HFFc6 (cell line): Measurements from ENCODE around the gene JOSD2. TPM values are rescaled to one million over a fixed set of nuclear protein-coding genes. Genes with fewer than 3 reads are reported as not detected.

Experiments used
- DNase-seq: peaks from one replicate; pipeline ENCODE4 v3.0.0-alpha.2; 2018
- H3K27ac Mint-ChIP-seq: 2 replicates; pipeline ENCODE4 v1.8.0; 2020; ENCODE audit warnings: mild to moderate bottlenecking, mixed read lengths
- H3K27me3 Mint-ChIP-seq: 2 replicates; pipeline ENCODE4 v1.8.0; 2021; ENCODE audit warnings: mild to moderate bottlenecking, moderate library complexity, mixed read lengths; ENCODE audit not compliant: insufficient read depth
- H3K36me3 Mint-ChIP-seq: 2 replicates; pipeline ENCODE4 v1.8.0; 2021; ENCODE audit warnings: low read depth, mixed read lengths
- H3K4me1 Mint-ChIP-seq: 2 replicates; pipeline ENCODE4 v1.8.0; 2020; ENCODE audit warnings: low read depth, mixed read lengths
- H3K4me3 Mint-ChIP-seq: 2 replicates; pipeline ENCODE4 v1.8.0; 2020; ENCODE audit warnings: mild to moderate bottlenecking, moderate library complexity, mixed read lengths
- H3K9me3 Mint-ChIP-seq: 2 replicates; pipeline ENCODE4 v1.8.0; 2020; ENCODE audit warnings: mild to moderate bottlenecking, mixed read lengths
- CTCF ChIP-seq: fragments of 200-600 bp; sonication (generic); IDR thresholded peaks from 2 replicates; pipeline ENCODE4 v1.5.0; 2021; ENCODE audit warnings: antibody characterized with exemption, mild to moderate bottlenecking
- total RNA-seq, 6 experiments: library from RNA; stranded (reverse); fragmentation: NEBNext Ultra II Directional; extraction: Animal tissue kit (Norgen Biotek cat#: 25700); gene quantifications; 2 replicates in 1 of 6; 3 replicates in 5 of 6; pipeline ENCODE4 v1.2.3, GENCODE V29; 2021

JOSD2 gene
- total RNA-seq, 6 experiments from 2014 or later: 62.7 to 86.3 (median 72.8) TPM

DNA sequence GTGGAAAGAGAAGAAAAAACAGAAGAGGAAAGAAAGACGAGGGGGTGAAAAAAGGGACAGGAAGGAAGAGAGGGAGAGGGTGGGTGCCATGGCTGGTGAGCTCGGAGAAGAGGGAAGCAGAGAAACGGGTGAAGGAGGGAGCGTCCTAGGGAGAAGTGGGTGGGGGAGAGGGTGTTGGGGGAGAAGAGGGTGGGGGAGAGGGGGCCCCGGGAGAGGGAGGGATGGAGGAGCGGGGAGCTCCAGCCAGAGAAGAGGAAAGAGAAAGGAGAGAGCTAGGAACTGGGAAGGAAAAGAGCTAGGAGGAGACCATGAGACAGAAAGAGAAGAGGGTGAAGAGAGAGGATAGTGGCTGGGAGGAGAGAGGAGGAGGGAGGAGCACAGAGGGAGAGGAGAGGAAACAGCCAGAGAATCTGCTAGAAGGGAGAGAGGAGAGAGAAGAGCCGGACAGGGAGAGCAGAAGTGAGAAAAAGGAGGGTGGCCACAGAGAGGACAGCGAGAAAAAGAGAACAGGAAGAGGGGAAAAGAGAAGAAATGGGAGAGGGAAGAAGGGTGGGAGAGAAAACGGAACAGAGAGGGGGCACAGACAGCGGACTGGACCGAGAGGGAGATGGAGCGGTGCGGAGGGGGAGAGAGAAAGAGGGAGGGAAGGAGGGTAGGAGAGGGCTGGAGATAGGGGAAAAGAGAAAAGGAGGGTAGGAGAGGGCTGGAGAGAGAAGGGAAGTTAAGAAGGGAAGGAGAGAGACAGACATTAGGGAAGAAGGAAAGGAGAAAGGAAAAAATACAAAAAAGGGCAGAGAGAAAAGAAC, 22.4 kb downstream of the JOSD2 start:
- Mint-ChIP-seq H3K4me3 (no peak overlapping the region), H3K27me3 (peaks cover 47% of the 10 kb centered on the region), H3K36me3 (peaks cover 19% of the 10 kb centered on the region), H3K27ac (no peak overlapping the region), H3K9me3 (peaks cover 11% of the 10 kb centered on the region), H3K4me1 (peaks cover 9% of the 10 kb centered on the region)
- TF ChIP-seq CTCF: no peak
- no peak for DNase-seq

DNA sequence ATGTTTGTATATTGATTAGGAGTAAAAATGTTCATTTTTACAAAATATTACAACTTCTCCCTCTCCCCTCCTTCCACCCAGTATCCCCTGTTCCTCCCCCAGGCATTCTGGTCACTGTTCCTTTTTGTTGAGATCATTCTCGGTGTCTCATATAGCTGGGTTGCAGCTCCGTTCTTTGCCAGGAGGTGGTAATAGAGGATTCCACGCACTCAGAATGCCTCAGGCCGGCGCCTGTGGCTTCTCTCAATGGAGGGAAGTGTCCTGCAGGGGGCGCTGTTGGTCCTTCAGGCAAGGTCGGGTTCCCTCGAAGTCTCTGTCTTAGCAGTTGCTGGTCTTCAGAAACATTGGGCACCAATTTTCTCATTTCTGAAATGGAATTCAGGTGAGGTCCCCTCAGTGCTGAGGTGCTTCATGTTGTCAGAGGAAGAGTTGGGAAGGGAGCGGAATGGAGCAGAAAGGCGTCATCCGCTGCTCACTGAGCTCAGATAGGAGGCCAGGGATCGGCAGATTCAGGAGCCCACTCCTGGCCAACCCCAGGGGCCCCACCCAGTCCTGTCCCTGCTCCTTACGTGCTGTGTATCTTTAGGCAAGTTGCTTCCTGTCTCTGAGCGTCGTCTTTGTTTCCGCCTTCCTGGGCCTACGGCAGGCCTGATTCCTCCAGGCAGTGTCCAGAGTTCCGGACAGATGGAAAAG, 24.0 kb downstream of the JOSD2 start:
- no peak overlapping the region for H3K4me3 Mint-ChIP-seq
- TF ChIP-seq CTCF: peak; percentile 81
- peaks cover 42% of the 10 kb centered on the region for H3K27me3 Mint-ChIP-seq
- H3K36me3 Mint-ChIP-seq: peaks cover 23% of the 10 kb centered on the region
- peak; percentile 41 for DNase-seq
- peaks cover 11% of the 10 kb centered on the region for H3K9me3 Mint-ChIP-seq
- no peak overlapping the region for H3K27ac Mint-ChIP-seq
- H3K4me1 Mint-ChIP-seq: peaks cover 6% of the 10 kb centered on the region

- Mint-ChIP-seq H3K9me3 (peaks cover 9% of the 10 kb centered on the region), H3K27me3 (peaks cover 30% of the 10 kb centered on the region), H3K4me3 (no peak overlapping the region), H3K27ac (no peak overlapping the region), H3K4me1 (no peaks in the 10 kb centered on the region), H3K36me3 (peaks cover 23% of the 10 kb centered on the region)
- no peak for TF ChIP-seq CTCF
- no peak for DNase-seq
Observed at GRCh38 chr19:50485284-50485955, 25.6 kb downstream of the JOSD2 start.

GRCh38 chr19:50482916-50483315, 28.1 kb downstream of the JOSD2 start:
- no peak for DNase-seq
- TF ChIP-seq CTCF: no peak
- Mint-ChIP-seq H3K27ac (no peak overlapping the region), H3K4me3 (no peak overlapping the region), H3K27me3 (peaks cover 14% of the 10 kb centered on the region), H3K4me1 (no peaks in the 10 kb centered on the region), H3K36me3 (peaks cover 27% of the 10 kb centered on the region), H3K9me3 (peaks cover 8% of the 10 kb centered on the region)

DNA sequence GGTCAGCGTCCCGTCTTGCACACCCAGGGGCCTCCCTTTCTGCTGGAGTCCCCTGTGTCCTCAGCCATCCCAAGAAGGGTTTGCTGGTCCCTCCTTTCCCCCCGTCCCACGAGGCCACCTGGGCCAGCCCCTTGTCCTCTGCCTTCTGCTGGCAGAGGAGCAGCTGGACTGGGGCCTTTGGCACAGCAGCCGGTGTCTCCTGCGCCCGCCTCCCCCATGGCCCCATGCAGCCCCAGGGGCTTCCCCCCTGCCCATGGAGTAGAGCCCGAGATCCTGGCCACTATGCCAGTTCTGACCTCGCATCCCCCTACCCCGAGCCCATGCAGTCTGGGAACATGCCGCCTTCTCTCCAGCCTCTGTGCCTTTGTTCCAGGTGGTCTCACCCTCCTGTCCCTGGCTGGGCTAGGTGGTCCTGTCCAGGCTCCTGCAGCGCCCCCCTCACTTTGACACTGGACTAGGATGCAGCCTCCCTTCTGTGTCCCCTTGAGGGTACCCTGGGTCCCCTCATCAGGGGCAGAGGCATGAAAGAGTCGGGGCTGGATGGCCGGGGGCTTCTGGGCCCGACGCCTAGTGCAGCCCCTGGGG, 28.6 kb downstream of the JOSD2 start:
- Mint-ChIP-seq H3K9me3 (peaks cover 8% of the 10 kb centered on the region), H3K36me3 (peaks cover 27% of the 10 kb centered on the region), H3K27me3 (peaks cover 10% of the 10 kb centered on the region), H3K4me1 (peaks cover 4% of the 10 kb centered on the region; the same call in 1 of the 2 replicates), H3K27ac (no peak overlapping the region), H3K4me3 (no peak overlapping the region)
- no peak for TF ChIP-seq CTCF
- no peak for DNase-seq
